NT2/D1 (cell line): ENCODE results near the gene SLC25A25.

Experiments
- DNase-seq: peaks from one replicate; pipeline ENCODE4 v3.0.0-alpha.2; 2011; ENCODE audit warnings: low read depth, low spot score
- H3K27me3 ChIP-seq: 2 replicates; pipeline ENCODE4 v1.6.0; 2011; ENCODE audit warnings: mild to moderate bottlenecking; ENCODE audit not compliant: insufficient read length, insufficient read depth
- H3K36me3 ChIP-seq: 2 replicates; pipeline ENCODE4 v1.6.1; 2011; ENCODE audit warnings: mild to moderate bottlenecking, low read length, mixed read lengths; ENCODE audit not compliant: insufficient read depth, insufficient read length
- H3K4me1 ChIP-seq: 2 replicates; pipeline ENCODE4 v1.5.1; 2011; ENCODE audit not compliant: insufficient read depth, insufficient read length
- H3K4me3 ChIP-seq: 2 replicates; pipeline ENCODE4 v1.5.1; 2011; ENCODE audit warnings: low read depth; ENCODE audit not compliant: insufficient read length
- H3K9ac ChIP-seq: 2 replicates; pipeline ENCODE4 v1.6.0; 2011; ENCODE audit warnings: low read depth; ENCODE audit not compliant: insufficient read length
- H3K9me3 ChIP-seq: 2 replicates; pipeline ENCODE4 v1.5.1; 2011; ENCODE audit warnings: mild to moderate bottlenecking, low read length; ENCODE audit not compliant: insufficient read depth
- SUZ12 ChIP-seq: IDR thresholded peaks from 2 replicates; pipeline ENCODE4 v1.6.1; 2011; ENCODE audit not compliant: insufficient read length, insufficient read depth; ENCODE audit errors: extremely low read depth
- YY1 ChIP-seq: IDR thresholded peaks from 2 replicates; pipeline ENCODE4 v1.6.1; 2011; ENCODE audit not compliant: insufficient read length, insufficient read depth
- ZNF274 ChIP-seq: IDR thresholded peaks from 2 replicates; pipeline ENCODE4 v1.6.1; 2011; ENCODE audit warnings: mild to moderate bottlenecking, low read depth, low read length

Gene SLC25A25

GRCh38 chr9:128101231-128101661, 33.2 kb downstream of the SLC25A25 start:
- TF ChIP-seq SUZ12 (no peak), ZNF274 (no peak), YY1 (no peak)
- DNase-seq = no peak
- peaks cover 28% of the 10 kb centered on the region for H3K4me1 ChIP-seq
- H3K36me3 ChIP-seq = peaks cover 65% of the 10 kb centered on the region
- H3K9ac ChIP-seq = peak overlapping the region; percentile 59
- no peaks in the 10 kb centered on the region for H3K9me3 ChIP-seq
- H3K27me3 ChIP-seq = no peaks in the 10 kb centered on the region
- no peak overlapping the region for H3K4me3 ChIP-seq

- DNase-seq = no peak
- Histone ChIP-seq H3K9ac (no peak overlapping the region), H3K27me3 (no peaks in the 10 kb centered on the region), H3K4me3 (no peak overlapping the region), H3K4me1 (peaks cover 28% of the 10 kb centered on the region), H3K36me3 (peaks cover 70% of the 10 kb centered on the region), H3K9me3 (no peaks in the 10 kb centered on the region)
- TF ChIP-seq YY1 (no peak), SUZ12 (no peak), ZNF274 (no peak)
Observed at GRCh38 chr9:128101690-128102089, 33.7 kb downstream of the SLC25A25 start.

GRCh38 chr9:128102196-128102595, 34.2 kb downstream of the SLC25A25 start:
- TF ChIP-seq YY1 (no peak), ZNF274 (no peak), SUZ12 (no peak)

GRCh38 chr9:128102861-128103588, 35.0 kb downstream of the SLC25A25 start:
- Histone ChIP-seq H3K9me3 (no peaks in the 10 kb centered on the region), H3K36me3 (peaks cover 83% of the 10 kb centered on the region), H3K9ac (no peak overlapping the region), H3K27me3 (no peaks in the 10 kb centered on the region), H3K4me1 (peaks cover 29% of the 10 kb centered on the region), H3K4me3 (no peak overlapping the region)
- DNase-seq = no peak
- TF ChIP-seq SUZ12 = no peak
- no peak for TF ChIP-seq YY1
- TF ChIP-seq ZNF274 = no peak

More at GRCh38 chr9:128102196-128102595, 34.2 kb downstream of the SLC25A25 start:
- Histone ChIP-seq H3K4me1 (peaks cover 28% of the 10 kb centered on the region), H3K9me3 (no peaks in the 10 kb centered on the region), H3K4me3 (no peak overlapping the region), H3K9ac (no peak overlapping the region), H3K36me3 (peaks cover 75% of the 10 kb centered on the region), H3K27me3 (no peaks in the 10 kb centered on the region)
- DNase-seq = no peak

- H3K4me3 ChIP-seq = no peak overlapping the region
- TF ChIP-seq SUZ12 (no peak), YY1 (no peak), ZNF274 (no peak)
- no peak overlapping the region for H3K9ac ChIP-seq
- no peak for DNase-seq
- peaks cover 30% of the 10 kb centered on the region for H3K4me1 ChIP-seq
- H3K9me3 ChIP-seq = no peaks in the 10 kb centered on the region
- H3K27me3 ChIP-seq = no peaks in the 10 kb centered on the region
- H3K36me3 ChIP-seq = peaks cover 89% of the 10 kb centered on the region
Observed at GRCh38 chr9:128103589-128103962, 35.5 kb downstream of the SLC25A25 start.

- DNase-seq = no peak
- Histone ChIP-seq H3K4me3 (no peak overlapping the region), H3K4me1 (peaks cover 28% of the 10 kb centered on the region), H3K36me3 (peaks cover 91% of the 10 kb centered on the region), H3K9me3 (no peaks in the 10 kb centered on the region), H3K9ac (no peak overlapping the region), H3K27me3 (no peaks in the 10 kb centered on the region)
- TF ChIP-seq YY1 (no peak), SUZ12 (no peak)
Observed at GRCh38 chr9:128104171-128104618, 36.2 kb downstream of the SLC25A25 start.

GRCh38 chr9:128105538-128106175, 37.6 kb downstream of the SLC25A25 start:
- Histone ChIP-seq H3K9ac (no peak overlapping the region), H3K27me3 (no peaks in the 10 kb centered on the region), H3K9me3 (no peaks in the 10 kb centered on the region), H3K4me1 (peaks cover 15% of the 10 kb centered on the region), H3K36me3 (peaks cover 85% of the 10 kb centered on the region), H3K4me3 (no peak overlapping the region)
- DNase-seq = no peak
- TF ChIP-seq YY1 = no peak
- TF ChIP-seq ZNF274 = no peak
- TF ChIP-seq SUZ12 = no peak
